Measurements from ENCODE around the gene SHISA9.
A peak's percentile ranks its signal among the peaks of the same experiment; 100 is the strongest.
"Not testable (repeated sequence)": the region's sequence is repeated elsewhere in the genome, so short reads cannot be mapped to it uniquely, and the experiment has no call there.

Gene SHISA9

DNA sequence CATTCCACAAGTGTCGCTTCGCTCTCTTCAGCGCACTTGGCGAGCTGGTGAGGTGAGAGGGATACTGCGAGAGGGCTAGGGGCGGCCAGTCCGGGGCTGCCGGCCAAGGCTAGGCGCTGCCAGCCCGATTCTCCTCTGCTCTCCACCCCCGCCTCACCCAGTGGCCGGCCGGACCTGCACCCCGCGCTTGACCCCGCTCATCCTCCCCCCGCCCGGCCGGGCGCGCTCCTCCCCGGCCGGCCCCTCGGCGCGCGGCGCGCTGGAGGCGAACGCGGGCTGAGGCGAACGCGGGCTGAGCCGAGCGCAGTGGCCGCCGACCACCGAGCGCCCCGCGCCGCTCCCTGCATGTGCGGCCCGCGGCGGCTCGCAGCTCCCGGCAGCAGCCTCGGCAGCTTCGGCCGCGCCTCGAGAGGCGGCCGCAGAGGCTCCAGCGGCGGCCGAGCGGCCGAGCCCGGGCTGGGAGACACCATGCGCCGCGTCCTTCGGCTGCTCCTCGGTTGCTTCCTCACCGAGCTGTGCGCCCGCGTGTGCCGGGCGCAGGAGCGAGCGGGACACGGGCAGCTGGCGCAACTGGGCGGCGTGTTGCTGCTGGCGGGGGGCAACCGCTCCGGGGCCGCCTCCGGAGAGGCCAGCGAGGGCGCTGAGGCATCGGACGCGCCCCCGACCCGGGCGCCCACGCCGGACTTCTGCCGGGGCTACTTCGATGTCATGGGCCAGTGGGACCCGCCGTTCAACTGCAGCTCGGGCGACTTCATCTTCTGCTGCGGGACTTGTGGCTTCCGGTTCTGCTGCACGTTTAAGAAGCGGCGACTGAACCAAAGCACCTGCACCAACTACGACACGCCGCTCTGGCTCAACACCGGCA, at the start of gene SHISA9:
TSS of gene SHISA9 (plus strand) at position 2 of the 865 bp plus-strand sequence.
- no peak for DNase-seq

- DNase-seq, result no peak
These were observed 47.4 kb upstream of the SHISA9 start for GRCh38 chr16:12853972-12854371.

DNA sequence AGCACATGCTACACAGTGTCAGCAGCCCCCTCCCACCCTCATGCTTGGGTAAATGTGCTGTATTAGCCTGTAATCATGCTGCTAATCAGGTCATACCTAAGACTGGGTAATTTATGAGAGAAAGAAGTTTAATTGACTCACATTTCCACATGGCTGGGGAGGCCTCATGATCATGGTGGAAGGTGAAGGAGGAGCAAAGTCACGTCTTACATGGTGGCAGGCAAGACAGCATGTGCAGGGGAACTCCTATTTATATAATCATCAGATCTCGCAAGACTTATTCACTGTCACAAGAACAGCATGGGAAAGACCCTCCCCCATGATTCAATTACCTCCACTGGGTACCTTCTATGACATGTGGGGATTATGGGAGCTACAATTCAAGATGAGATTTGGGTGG, 44.0 kb upstream of the SHISA9 start:
- not testable (repeated sequence) for DNase-seq

DNA sequence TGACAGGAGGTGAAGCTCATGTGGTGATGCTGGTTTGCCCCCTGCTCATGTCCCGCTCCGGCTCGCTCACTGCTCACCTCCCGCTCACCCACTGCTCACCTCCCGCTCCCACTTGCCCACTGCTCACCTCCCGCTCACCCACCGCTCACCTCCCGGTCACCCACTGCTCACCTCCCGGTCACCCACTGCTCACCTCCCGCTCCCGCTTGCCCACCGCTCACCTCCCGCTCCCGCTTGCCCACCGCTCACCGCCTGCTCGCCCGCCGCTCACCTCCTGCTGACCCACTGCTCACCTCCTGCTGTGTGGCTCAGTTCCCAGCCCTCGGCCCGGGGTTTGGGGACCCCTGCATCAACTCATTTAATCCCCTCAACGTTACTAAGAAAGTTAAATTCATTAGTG, 39.1 kb upstream of the SHISA9 start:
- no peak for DNase-seq

GRCh38 chr16:12862941-12863340, 38.5 kb upstream of the SHISA9 start:
- DNase-seq, result no peak

DNA sequence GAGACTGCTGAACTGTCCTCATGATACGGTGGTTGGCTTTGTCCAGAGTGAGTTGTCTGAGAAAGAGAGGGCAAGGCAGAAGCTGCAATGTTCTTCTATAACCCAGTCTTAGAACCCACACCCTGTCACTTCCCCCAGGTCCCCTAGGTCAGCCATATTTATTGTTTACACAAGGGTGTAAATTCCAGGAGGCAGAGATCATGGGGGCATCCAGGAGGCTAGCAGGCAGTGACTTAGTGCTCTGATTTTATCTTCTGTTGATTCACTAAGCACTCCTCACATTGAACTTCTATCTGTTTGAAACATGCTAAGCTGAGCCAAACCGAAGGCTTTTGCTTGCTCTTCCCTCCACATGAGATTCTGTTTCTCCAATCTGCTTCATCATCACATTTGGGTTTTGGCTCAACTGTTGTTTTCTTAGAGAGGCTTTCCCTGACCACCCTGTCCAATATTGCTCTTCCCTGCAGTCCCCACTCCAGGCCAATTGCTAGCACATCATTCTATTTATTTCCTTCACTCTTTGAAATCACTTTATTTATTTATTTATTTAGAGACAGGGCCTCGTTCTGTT, 34.3 kb upstream of the SHISA9 start:
- DNase-seq, result no peak

GRCh38 chr16:12868169-12868568, 33.2 kb upstream of the SHISA9 start:
- peak; percentile 76 for DNase-seq

DNA sequence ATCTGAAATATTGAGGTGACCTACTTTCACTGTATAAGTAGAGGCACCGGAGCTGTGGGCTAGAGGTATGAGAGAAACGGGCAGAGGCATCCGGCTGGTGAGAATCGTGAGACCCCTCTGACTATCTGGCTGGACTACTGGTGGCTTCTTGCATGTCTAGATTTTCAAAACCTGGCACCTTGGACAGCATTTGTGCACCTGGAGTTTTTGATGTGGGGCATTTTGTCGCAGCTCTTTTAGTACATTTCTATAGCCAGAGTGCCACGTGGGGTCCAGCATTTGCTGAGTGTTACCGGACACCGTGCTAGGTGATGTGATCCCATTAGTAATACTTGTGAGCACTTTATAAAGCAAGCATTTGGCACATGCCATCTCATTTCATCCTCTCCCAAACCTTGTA, 32.6 kb upstream of the SHISA9 start:
- no peak for DNase-seq

- no peak for DNase-seq
These were observed 31.5 kb upstream of the SHISA9 start for GRCh38 chr16:12869698-12870427.

- DNase-seq, result no peak
These were observed 29.6 kb upstream of the SHISA9 start for GRCh38 chr16:12871784-12872183.

GRCh38 chr16:12874186-12874585, 27.2 kb upstream of the SHISA9 start:
- no peak for DNase-seq

GRCh38 chr16:12876778-12877177, 24.6 kb upstream of the SHISA9 start:
- no peak for DNase-seq

DNA sequence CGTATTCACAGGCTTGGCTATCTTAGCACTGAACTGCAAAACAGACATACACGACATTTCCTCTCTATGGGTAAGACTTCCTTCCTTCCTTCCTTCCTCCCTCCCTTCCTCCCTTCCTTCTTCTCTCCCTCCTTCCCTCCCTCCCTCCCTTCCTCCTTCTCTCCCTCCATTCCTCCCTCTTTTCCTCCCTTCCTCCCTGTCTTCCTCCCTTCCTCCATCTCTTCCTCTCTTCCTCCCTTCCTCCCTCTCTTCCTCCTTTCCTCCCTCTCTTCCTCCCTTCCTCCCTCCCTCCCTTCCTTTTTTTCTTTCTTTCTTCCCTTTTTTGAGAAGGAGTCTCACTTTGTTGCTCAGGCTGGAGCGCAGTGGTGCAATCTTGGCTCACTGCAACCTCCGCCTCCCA, 22.4 kb upstream of the SHISA9 start:
- DNase-seq, result no peak

- no peak for DNase-seq
These were observed 21.6 kb upstream of the SHISA9 start for GRCh38 chr16:12879812-12880211.

DNA sequence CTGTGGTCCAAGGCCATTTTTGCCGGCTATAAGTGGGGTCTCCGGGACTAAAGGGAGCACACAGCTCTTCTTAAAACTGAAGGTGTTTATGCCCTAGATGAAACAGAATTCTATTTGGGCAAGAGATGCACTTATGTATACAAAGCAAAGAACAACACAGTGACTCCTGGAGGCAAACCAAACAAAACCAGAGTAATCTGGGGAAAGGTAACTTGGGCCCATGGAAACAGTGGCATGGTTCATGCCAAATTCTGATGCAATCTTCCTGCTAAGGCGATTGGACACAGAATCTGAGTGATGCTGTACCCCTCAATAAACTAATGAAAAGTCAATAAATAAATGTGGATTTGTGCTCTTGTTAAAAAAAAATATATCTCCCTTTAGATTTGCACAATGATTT, 20.2 kb upstream of the SHISA9 start:
- DNase-seq, result no peak

DNA sequence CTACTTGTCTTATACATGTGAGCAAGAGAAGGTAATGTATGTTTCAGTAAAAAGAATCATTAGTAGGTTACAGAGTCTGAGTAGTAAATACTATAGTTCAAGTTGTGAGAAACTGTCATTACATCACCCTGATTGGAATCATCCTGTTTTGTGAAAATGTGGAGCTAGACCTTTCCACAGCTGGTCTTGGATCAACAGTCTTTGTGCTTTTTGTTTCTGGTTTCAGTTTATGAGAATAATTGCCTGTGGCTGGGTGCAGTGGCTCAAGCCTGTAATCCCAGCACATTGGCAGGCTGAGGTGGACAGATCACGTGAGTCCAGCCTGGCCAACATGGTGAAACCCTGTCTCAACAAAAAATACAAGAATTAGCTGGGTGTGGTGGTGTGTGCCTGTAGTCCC, 19.7 kb upstream of the SHISA9 start:
- DNase-seq, result no peak

GRCh38 chr16:12885742-12886141, 15.7 kb upstream of the SHISA9 start:
- no peak for DNase-seq

DNA sequence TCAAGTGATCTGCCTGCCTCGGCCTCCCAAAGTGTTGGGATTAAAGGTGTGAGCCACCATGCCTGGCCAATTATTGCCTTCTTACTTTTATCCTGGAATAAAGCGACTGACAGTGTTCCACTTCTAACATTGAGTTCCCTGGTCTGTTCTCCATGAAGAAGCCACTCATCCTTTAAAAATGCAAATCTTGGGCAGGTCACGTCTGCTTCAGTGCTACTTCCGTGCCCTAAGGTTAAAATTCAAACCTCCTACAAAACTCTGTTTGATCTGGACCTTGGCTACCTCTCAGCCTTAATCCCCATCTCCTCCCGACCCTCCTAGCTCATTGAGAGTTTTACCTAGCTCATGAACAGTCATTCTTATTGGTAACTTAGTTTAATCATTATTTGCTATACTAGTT, 9.6 kb upstream of the SHISA9 start:
- DNase-seq, result no peak

DNA sequence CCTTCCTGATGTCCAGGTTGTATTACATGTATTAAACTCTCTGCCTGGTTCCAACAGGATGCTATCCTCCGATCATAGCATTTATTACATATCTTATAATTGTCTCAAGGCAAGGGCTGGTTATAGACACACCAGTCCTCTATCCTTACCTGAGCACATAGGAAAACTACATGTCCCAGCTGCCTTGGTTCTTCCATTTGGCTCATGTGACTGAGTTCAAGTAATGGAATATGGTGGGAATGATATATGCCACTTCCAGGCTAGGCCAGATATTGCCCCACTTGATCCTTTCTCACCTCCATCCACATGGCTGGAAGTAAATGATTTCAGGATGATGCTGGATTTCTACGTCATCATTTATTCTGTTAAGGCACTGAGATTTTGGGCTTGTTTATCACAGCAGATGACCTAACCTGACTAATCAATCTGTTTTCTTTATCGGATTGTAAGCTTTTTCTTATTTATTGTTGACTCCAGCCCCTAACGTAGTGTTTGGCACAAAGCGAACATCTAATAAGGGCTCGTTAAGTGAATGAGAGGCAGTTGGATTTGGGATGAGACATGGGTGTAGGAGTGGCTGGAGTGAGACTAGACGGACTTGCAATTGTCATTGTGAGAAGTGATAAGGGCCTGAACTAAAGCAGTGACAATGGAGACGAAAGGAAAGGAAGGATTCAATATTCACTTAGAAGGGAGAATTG, 8.2 kb upstream of the SHISA9 start:
- DNase-seq, result no peak

DNA sequence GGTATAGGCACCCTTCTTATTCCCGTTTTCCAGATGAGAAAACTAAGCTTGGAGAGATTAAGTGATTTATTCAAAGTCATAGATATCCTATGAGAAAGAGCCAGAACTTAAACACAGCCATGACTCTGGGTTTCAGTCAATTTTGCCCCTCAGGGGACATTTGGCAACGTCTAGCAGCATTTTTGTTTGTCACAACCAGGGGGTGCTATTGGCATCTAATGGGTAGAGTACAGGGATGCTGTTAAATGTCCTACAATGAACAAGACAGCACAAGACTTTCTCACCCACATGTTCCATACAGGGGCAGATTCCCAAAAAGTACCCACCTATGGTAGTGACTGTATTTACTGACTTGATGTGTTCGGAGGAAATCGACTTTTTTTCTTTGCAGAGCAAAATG, 4.8 kb upstream of the SHISA9 start:
- peak; percentile 68 for DNase-seq

GRCh38 chr16:12898551-12898950, 2.8 kb upstream of the SHISA9 start:
- peak; percentile 48 for DNase-seq

GRCh38 chr16:12899529-12900143, 1.8 kb upstream of the SHISA9 start:
- no peak for DNase-seq

DNA sequence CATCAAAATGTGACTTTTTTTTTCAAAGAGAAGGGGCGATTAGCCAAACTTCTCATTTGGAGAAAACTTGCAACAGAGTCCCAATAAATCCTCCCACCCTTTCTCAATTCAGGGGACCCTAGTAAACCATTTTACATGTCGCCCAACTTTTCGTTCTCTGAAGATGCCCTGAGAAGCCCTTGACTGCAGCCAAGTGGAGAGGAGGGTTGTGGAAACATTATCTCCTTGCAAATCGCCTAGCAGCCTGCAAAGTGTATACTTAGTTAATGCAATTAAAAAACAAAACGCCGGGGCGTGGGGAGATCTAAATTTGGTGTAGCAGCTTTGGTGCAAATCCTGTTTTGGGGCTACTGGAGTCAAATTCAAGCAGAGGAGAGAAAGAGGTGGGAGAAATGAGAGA, 1.2 kb upstream of the SHISA9 start:
- DNase-seq, result peak; percentile 22

All from NCI-H1436 (cell line).